Dedifferentiated amniotic fluid mesenchymal stem cell (primary cell): ENCODE data around the gene VDR.

Source experiments
- DNase-seq: peaks from one replicate; pipeline ENCODE4 v3.0.0-alpha.2; 2016; ENCODE audit errors: extremely low spot score

The VDR gene

GRCh38 chr12:47795121-47795813, 109.5 kb downstream of the VDR start:
- no peak for DNase-seq

GRCh38 chr12:47794679-47795078, 110.1 kb downstream of the VDR start:
- DNase-seq: no peak

GRCh38 chr12:47793015-47793681, 111.6 kb downstream of the VDR start:
- no peak for DNase-seq

GRCh38 chr12:47791874-47792273, 112.9 kb downstream of the VDR start:
- no peak for DNase-seq
